ENCODE results near the gene MICB. TPM values are rescaled to one million over a fixed set of nuclear protein-coding genes. Genes with fewer than 3 reads are reported as not detected.

MICB gene
- total RNA-seq, 2 experiments from 2014 or later, result 14.3 to 14.7 TPM

DNA sequence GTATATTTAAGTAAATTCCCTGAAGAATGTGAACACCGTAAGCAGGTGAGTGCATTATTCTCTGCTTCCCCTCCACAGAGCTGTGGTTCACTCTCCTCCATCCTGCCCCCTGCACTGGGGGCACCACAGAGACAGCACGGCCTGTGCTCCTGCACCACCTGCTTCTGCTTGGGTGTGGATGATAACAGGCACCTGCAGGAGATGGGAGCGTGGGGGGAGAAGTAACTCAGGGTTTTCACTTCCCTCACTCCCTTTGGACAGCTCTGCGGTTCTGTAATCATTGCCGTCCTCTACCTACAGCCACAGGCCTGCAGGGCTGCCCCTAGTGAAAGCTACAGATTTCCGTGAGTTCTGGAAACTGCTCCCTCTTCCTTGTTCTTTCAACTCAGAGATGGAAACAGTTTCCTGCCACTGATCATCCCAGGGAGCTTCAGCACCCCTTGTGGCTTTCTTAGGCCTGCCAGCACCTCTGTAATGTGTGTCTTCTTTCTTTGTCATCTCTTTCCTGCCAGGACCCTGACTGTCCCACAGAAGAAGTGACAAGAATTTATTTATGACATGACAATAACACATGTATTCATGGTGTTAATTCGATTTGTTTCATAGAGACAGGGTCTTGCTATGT lies 21.3 kb upstream of the MICB start:
- no peak for DNase-seq
- no peak overlapping the region for H3K4me3 Mint-ChIP-seq
- no peak overlapping the region for H3K27ac Mint-ChIP-seq
- peaks cover 38% of the 10 kb centered on the region for H3K4me1 Mint-ChIP-seq (ENCODE audit: low read depth)
- TF ChIP-seq, protein P1, sequence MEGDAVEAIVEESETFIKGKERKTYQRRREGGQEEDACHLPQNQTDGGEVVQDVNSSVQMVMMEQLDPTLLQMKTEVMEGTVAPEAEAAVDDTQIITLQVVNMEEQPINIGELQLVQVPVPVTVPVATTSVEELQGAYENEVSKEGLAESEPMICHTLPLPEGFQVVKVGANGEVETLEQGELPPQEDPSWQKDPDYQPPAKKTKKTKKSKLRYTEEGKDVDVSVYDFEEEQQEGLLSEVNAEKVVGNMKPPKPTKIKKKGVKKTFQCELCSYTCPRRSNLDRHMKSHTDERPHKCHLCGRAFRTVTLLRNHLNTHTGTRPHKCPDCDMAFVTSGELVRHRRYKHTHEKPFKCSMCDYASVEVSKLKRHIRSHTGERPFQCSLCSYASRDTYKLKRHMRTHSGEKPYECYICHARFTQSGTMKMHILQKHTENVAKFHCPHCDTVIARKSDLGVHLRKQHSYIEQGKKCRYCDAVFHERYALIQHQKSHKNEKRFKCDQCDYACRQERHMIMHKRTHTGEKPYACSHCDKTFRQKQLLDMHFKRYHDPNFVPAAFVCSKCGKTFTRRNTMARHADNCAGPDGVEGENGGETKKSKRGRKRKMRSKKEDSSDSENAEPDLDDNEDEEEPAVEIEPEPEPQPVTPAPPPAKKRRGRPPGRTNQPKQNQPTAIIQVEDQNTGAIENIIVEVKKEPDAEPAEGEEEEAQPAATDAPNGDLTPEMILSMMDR (IDR thresholded peaks at IDR 0.05), result no peak
- ATAC-seq (ENCODE audit: poor library complexity), result no peak
- no peaks in the 10 kb centered on the region for H3K36me3 Mint-ChIP-seq (ENCODE audit: low read depth)
- H3K9me3 Mint-ChIP-seq, result no peaks in the 10 kb centered on the region
- H3K4me3 ChIP-seq (ENCODE audit: low read length), result no peak overlapping the region
- intact Hi-C loops (cut with DNase I, micrococcal nuclease), result no loop called here
- POLR2A ChIA-PET, result no interaction called here
- peaks cover 24% of the 10 kb centered on the region for H3K4me1 ChIP-seq (ENCODE audit: insufficient read depth, low read length)
- H3K9me3 ChIP-seq (ENCODE audit: control insufficient read depth in 1 of 2, insufficient read depth in 1 of 2, low read length in 2 of 2), result no peaks in the 10 kb centered on the region
- CTCF ChIA-PET, result no interaction called here
- no peak overlapping the region for H3K27ac ChIP-seq (ENCODE audit: low read depth in 1 of 2, low read length in 2 of 2)
- H3K27me3 ChIP-seq (ENCODE audit: control insufficient read depth in 1 of 2, insufficient read depth in 2 of 2, low read length in 2 of 2), result no peaks in the 10 kb centered on the region
- peaks cover 5% of the 10 kb centered on the region for H3K36me3 ChIP-seq (ENCODE audit: insufficient read depth, low read length)
- no peaks in the 10 kb centered on the region for H3K27me3 Mint-ChIP-seq

DNA sequence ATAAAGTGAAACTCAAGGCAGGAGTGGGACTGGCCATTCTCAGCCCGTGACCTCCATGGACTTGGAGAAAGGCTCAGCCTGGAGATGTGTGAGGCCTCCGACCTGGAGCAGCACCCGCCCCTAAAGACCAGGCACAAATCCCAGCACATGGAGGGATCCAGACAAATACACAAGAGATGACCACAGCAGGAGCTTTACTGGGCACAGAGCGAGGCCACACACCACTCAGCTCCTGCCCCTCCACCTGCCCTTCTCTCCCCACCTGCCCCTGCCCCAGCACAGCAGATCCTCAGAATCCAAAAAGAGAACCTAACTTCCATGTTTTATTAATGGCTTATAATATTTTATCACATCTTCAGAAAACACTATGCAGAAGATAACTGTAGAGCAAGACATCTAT lies 20.4 kb upstream of the MICB start:
- Histone ChIP-seq H3K4me3 (ENCODE audit: low read length) (no peak overlapping the region), H3K27me3 (ENCODE audit: control insufficient read depth in 1 of 2, insufficient read depth in 2 of 2, low read length in 2 of 2) (no peaks in the 10 kb centered on the region), H3K9me3 (ENCODE audit: control insufficient read depth in 1 of 2, insufficient read depth in 1 of 2, low read length in 2 of 2) (no peaks in the 10 kb centered on the region), H3K27ac (ENCODE audit: low read depth in 1 of 2, low read length in 2 of 2) (no peak overlapping the region), H3K4me1 (ENCODE audit: insufficient read depth, low read length) (peaks cover 18% of the 10 kb centered on the region), H3K36me3 (ENCODE audit: insufficient read depth, low read length) (peaks cover 4% of the 10 kb centered on the region)
- H3K36me3 Mint-ChIP-seq (ENCODE audit: low read depth), result no peaks in the 10 kb centered on the region
- no peak for DNase-seq
- H3K4me3 Mint-ChIP-seq, result no peak overlapping the region
- H3K9me3 Mint-ChIP-seq, result no peaks in the 10 kb centered on the region
- peaks cover 29% of the 10 kb centered on the region for H3K4me1 Mint-ChIP-seq (ENCODE audit: low read depth)
- no peak overlapping the region for H3K27ac Mint-ChIP-seq
- intact Hi-C loops (cut with DNase I, micrococcal nuclease), result no loop called here
- ChIA-PET CTCF (no interaction called here), POLR2A (no interaction called here)
- no peak for ATAC-seq (ENCODE audit: poor library complexity)
- H3K27me3 Mint-ChIP-seq, result no peaks in the 10 kb centered on the region
- TF ChIP-seq, protein P1 (IDR thresholded peaks at IDR 0.05), result no peak

DNA sequence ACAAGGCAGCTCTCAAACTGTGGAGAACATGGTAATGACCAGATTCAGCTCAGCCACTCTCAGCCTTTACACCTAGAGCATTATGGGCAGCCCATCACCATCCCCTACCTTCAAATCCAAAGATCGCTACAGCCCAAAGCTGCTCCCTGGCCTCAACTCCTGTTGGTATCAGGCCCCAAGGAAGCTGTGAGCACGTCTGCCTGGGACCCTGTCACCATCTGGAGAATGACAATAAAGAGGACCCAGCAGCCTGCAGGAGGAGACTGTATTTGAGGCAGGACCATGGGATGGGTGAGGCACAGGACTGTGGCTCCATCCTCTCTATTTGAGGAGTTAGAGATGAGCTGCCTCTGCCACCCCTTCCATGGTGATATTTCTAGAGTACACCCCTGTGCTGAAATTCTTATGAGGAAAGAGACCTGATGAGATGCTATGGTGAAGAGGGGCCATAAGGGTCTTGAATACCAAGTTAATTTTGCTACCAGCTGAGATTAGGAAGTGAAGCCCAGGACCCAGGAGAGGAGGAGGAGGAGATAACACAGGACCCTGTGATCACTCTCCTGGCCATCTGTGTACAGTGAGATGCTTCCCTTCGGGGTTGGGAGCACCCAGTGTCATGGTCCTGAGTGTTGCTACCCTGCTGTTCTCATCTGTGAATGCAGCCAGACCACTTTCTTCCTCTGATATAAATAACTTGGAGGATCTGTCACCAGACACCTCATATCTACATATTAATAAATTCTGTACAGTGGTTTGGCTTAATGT lies 19.6 kb upstream of the MICB start:
- intact Hi-C loops (cut with DNase I, micrococcal nuclease), result no loop called here
- H3K4me1 ChIP-seq (ENCODE audit: insufficient read depth, low read length), result peaks cover 13% of the 10 kb centered on the region
- Mint-ChIP-seq H3K27ac (no peak overlapping the region), H3K36me3 (ENCODE audit: low read depth) (no peaks in the 10 kb centered on the region), H3K4me3 (no peak overlapping the region), H3K9me3 (no peaks in the 10 kb centered on the region), H3K4me1 (ENCODE audit: low read depth) (peaks cover 20% of the 10 kb centered on the region), H3K27me3 (no peaks in the 10 kb centered on the region)
- TF ChIP-seq, protein P1 (IDR thresholded peaks at IDR 0.05), result no peak
- no peaks in the 10 kb centered on the region for H3K27me3 ChIP-seq (ENCODE audit: control insufficient read depth in 1 of 2, insufficient read depth in 2 of 2, low read length in 2 of 2)
- H3K36me3 ChIP-seq (ENCODE audit: insufficient read depth, low read length), result no peaks in the 10 kb centered on the region
- H3K4me3 ChIP-seq (ENCODE audit: low read length), result no peak overlapping the region
- no peaks in the 10 kb centered on the region for H3K9me3 ChIP-seq (ENCODE audit: control insufficient read depth in 1 of 2, insufficient read depth in 1 of 2, low read length in 2 of 2)
- ChIA-PET POLR2A (no interaction called here), CTCF (no interaction called here)
- no peak for DNase-seq
- H3K27ac ChIP-seq (ENCODE audit: low read depth in 1 of 2, low read length in 2 of 2), result no peak overlapping the region
- no peak for ATAC-seq (ENCODE audit: poor library complexity)

Data from CD4-positive, alpha-beta T cell (primary cell).